Skeletal muscle satellite cell (primary cell): ENCODE data around the gene SLC9A1.

Experiments
- H3K27me3 ChIP-seq: 2 replicates; pipeline ENCODE4 v1.7.0; 2013; ENCODE audit warnings: low read length; ENCODE audit not compliant: control insufficient read depth, insufficient read depth
- H3K36me3 ChIP-seq: 2 replicates; pipeline ENCODE4 v1.7.0; 2013; ENCODE audit warnings: mild to moderate bottlenecking, control low read depth, low read length; ENCODE audit not compliant: insufficient read depth
- H3K4me1 ChIP-seq: 2 replicates; pipeline ENCODE4 v1.7.0; 2013; ENCODE audit warnings: low read length; ENCODE audit not compliant: control insufficient read depth, insufficient read depth
- H3K4me2 ChIP-seq: 2 replicates; pipeline ENCODE4 v1.7.0; 2013; ENCODE audit warnings: mild to moderate bottlenecking, low read length
- H3K4me3 ChIP-seq: 2 replicates; pipeline ENCODE4 v1.7.0; 2013; ENCODE audit warnings: low read length
- H3K9ac ChIP-seq: 2 replicates; pipeline ENCODE4 v1.7.0; 2013; ENCODE audit warnings: mild to moderate bottlenecking, low read depth, low read length, moderate library complexity
- H3K9me3 ChIP-seq: replicated peaks from 2 replicates; pipeline ENCODE4 v1.7.0; 2013; ENCODE audit warnings: mild to moderate bottlenecking, control low read depth, low read length

Gene SLC9A1

GRCh38 chr1:27057801-27058625 lies 96.9 kb downstream of the SLC9A1 start:
- H3K36me3 ChIP-seq = no peaks in the 10 kb centered on the region
- peaks cover 4% of the 10 kb centered on the region for H3K4me1 ChIP-seq
- H3K4me2 ChIP-seq = peak overlapping the region; percentile 68
- H3K4me3 ChIP-seq = no peak overlapping the region
- H3K27me3 ChIP-seq = peaks cover 9% of the 10 kb centered on the region
- no peak overlapping the region for H3K9ac ChIP-seq
- no peaks in the 10 kb centered on the region for H3K9me3 ChIP-seq

- H3K4me3 ChIP-seq = no peak overlapping the region
- no peak overlapping the region for H3K9ac ChIP-seq
- H3K27me3 ChIP-seq = peaks cover 9% of the 10 kb centered on the region
- no peaks in the 10 kb centered on the region for H3K36me3 ChIP-seq
- H3K4me1 ChIP-seq = peaks cover 4% of the 10 kb centered on the region
- peak overlapping the region; percentile 68 for H3K4me2 ChIP-seq
- H3K9me3 ChIP-seq = no peaks in the 10 kb centered on the region
Measured at GRCh38 chr1:27057389-27057788, 97.5 kb downstream of the SLC9A1 start.

- Histone ChIP-seq H3K9me3 (no peaks in the 10 kb centered on the region), H3K9ac (no peak overlapping the region), H3K4me2 (no peak overlapping the region), H3K4me1 (peaks cover 4% of the 10 kb centered on the region), H3K27me3 (peaks cover 6% of the 10 kb centered on the region), H3K36me3 (no peaks in the 10 kb centered on the region), H3K4me3 (no peak overlapping the region)
Measured at GRCh38 chr1:27053977-27054753, 100.8 kb downstream of the SLC9A1 start.

GRCh38 chr1:27052527-27052926 lies 102.4 kb downstream of the SLC9A1 start:
- Histone ChIP-seq H3K36me3 (no peaks in the 10 kb centered on the region), H3K9ac (no peak overlapping the region), H3K9me3 (no peaks in the 10 kb centered on the region), H3K4me1 (no peaks in the 10 kb centered on the region), H3K4me3 (no peak overlapping the region), H3K27me3 (no peaks in the 10 kb centered on the region), H3K4me2 (no peak overlapping the region)

- Histone ChIP-seq H3K9ac (no peak overlapping the region), H3K9me3 (no peaks in the 10 kb centered on the region), H3K4me2 (no peak overlapping the region), H3K36me3 (no peaks in the 10 kb centered on the region), H3K4me3 (no peak overlapping the region), H3K27me3 (no peaks in the 10 kb centered on the region), H3K4me1 (peaks cover 7% of the 10 kb centered on the region)
Measured at GRCh38 chr1:27049607-27050006, 105.3 kb downstream of the SLC9A1 start.

GRCh38 chr1:27049100-27049499 lies 105.8 kb downstream of the SLC9A1 start:
- no peak overlapping the region for H3K9ac ChIP-seq
- peaks cover 8% of the 10 kb centered on the region for H3K4me1 ChIP-seq
- H3K27me3 ChIP-seq = no peaks in the 10 kb centered on the region
- H3K4me3 ChIP-seq = no peak overlapping the region
- no peak overlapping the region for H3K4me2 ChIP-seq
- no peaks in the 10 kb centered on the region for H3K9me3 ChIP-seq
- H3K36me3 ChIP-seq = no peaks in the 10 kb centered on the region
